ENCODE measurements around the gene AK5.
"Not testable (repeated sequence)": the region's sequence is repeated elsewhere in the genome, so short reads cannot be mapped to it uniquely, and the experiment has no call there.

DNA sequence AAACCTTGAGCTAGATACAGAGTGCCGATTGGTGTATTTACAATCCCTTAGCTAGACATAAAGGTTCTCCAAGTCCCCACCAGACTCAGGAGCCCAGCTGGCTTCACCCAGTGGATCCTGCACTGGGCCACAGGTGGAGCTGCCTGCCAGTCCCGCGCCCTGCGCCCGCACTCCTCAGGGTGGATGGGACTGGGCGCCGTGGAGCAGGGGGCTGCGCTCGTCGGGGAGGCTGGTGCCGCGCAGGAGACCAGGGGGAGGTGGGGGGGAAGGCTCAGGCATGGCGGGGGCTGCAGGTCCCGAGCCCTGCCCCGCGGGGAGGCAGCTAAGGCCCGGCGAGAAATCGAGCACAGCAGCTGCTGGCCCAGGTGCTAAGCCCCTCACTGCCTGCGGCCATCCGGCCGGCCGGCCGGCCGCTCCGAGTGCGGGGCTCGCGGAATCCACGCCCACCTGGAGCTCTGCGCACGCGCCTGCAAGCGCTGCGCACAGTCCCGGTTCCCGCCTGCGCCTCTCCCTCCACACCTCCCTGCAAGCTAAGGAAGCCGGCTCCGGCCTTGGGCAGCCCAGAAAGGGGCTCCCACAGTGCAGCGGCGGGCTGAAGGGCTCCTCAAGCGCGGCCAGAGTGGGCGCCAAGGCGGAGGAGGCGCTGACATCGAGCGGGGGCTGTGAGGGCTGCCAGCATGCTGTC is 249.9 kb downstream of the AK5 start:
- TF ChIP-seq, protein P1, sequence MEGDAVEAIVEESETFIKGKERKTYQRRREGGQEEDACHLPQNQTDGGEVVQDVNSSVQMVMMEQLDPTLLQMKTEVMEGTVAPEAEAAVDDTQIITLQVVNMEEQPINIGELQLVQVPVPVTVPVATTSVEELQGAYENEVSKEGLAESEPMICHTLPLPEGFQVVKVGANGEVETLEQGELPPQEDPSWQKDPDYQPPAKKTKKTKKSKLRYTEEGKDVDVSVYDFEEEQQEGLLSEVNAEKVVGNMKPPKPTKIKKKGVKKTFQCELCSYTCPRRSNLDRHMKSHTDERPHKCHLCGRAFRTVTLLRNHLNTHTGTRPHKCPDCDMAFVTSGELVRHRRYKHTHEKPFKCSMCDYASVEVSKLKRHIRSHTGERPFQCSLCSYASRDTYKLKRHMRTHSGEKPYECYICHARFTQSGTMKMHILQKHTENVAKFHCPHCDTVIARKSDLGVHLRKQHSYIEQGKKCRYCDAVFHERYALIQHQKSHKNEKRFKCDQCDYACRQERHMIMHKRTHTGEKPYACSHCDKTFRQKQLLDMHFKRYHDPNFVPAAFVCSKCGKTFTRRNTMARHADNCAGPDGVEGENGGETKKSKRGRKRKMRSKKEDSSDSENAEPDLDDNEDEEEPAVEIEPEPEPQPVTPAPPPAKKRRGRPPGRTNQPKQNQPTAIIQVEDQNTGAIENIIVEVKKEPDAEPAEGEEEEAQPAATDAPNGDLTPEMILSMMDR (IDR thresholded peaks at IDR 0.05), result not testable (repeated sequence)
- not testable (repeated sequence) for TF ChIP-seq ZFX (IDR thresholded peaks at IDR 0.05; ENCODE audit: borderline replicate concordance)

Data from 22Rv1 (cell line).